CD4-positive, alpha-beta T cell treated with Interleukin-4 for 1 hour (primary cell): Measurements from ENCODE around the gene PNPLA7.
"Not testable (repeated sequence)": the region's sequence is repeated elsewhere in the genome, so short reads cannot be mapped to it uniquely, and the experiment has no call there.

Experiments
- DNase-seq, 2 donors: peaks; one replicate each; pipeline ENCODE4 v3.0.0-alpha.2; 2020 to 2022

Gene PNPLA7

DNA sequence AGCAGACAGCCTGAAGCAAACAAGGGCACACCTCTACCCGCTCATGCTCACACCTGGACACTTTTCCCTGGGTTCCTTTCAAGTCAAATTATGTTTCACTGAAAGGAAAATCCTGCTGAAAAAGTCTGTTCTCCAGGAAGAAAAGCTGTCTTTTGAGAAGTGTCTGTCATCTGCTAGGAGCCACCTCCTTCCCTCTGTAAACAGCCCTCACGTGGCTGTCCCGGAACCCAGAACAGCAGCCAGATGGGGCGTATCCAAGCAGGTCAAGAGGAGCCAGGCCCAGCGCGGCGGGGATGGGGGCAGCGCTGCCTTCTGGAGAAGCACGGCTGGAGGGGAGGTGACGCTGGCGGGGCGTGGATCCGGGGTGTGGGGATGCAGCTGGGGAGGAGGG, at the start of gene PNPLA7:
Gene PNPLA7 (minus strand): TSS at position 172 of the 391 bp plus-strand sequence. CDS start 205 bp downstream, outside the sequence.
- peak; percentile 54 to 63 for DNase-seq

GRCh38 chr9:137598943-137599342, 48.7 kb upstream of the PNPLA7 start:
- DNase-seq, result no peak

GRCh38 chr9:137596577-137596976, 46.4 kb upstream of the PNPLA7 start:
- not testable (repeated sequence) for DNase-seq

GRCh38 chr9:137593176-137593575, 43.0 kb upstream of the PNPLA7 start:
- DNase-seq, result no peak

- DNase-seq, result no peak
Measured at GRCh38 chr9:137592767-137593166, 42.6 kb upstream of the PNPLA7 start.

GRCh38 chr9:137590469-137591383, 40.5 kb upstream of the PNPLA7 start, which contains the start of gene ZMYND19:
Gene ZMYND19 (minus strand): TSS chr9:137590512. CDS start chr9:137590263, 249 bp downstream.
- DNase-seq, result peak; percentile 88 to 90

- DNase-seq, result no peak
Measured at GRCh38 chr9:137590123-137590468, 39.9 kb upstream of the PNPLA7 start.

GRCh38 chr9:137589441-137590122, 39.4 kb upstream of the PNPLA7 start:
- no peak for DNase-seq

GRCh38 chr9:137588891-137589290, 38.7 kb upstream of the PNPLA7 start:
- no peak for DNase-seq

DNA sequence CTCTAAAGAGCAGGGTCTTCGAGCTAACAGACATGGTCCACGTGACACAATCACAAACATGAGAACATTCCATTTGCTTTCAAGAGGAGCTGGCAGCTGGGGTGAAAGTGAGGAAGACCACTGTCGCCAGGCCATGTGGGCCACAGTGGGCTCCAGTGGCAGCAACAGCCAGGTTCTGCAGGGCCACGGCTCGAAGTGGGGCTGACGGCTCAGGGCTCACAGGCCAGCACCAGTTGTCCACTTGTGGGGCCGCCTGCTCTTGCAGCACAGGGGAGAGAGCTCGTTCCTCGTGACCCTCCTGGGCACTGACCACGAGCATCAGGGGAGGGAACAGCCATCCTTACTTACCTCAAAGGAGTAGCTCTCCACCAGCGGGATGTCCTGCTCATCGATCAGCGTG, 38.1 kb upstream of the PNPLA7 start:
- no peak for DNase-seq

DNA sequence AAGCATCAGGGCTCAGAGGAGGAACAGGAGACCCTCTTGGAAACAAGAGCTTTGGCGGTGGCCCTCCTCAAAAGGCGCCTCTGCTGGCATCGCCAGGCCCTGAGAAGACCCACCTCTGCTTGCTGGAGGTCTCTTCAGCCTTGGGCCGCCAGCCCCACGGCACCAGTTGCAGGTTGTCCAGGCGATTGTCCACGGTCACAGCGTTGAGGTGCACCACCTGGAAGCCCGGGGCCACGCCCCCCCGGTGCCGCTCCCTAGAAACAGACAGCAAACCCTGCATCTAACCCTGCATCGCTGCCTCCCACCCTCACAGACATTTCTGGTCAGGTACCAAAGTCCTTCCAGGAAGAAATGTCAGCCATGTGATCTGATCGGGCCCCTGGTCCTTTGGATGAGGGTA, 36.7 kb upstream of the PNPLA7 start:
- no peak for DNase-seq

DNA sequence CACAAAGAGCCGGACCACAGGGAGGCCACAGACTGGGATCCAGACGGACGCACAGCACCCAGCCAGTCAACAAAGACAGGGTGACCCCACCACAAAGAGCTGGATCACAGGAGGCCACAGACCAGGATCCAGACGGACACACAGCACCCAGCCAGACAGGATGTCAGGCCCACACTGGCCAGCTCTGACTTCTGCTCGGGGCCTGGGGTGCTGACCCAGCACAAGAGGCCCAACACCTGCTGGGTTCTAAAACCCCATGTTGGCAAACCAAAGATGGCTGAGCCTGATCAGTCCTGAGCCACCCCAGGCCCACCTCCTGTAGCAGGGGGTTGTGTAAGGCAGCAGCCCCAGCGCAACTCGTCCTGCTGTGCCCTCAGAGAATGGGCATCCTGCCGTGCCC, 33.8 kb upstream of the PNPLA7 start:
- no peak for DNase-seq

- DNase-seq, result no peak
Measured at GRCh38 chr9:137583347-137583746, 33.1 kb upstream of the PNPLA7 start.

DNA sequence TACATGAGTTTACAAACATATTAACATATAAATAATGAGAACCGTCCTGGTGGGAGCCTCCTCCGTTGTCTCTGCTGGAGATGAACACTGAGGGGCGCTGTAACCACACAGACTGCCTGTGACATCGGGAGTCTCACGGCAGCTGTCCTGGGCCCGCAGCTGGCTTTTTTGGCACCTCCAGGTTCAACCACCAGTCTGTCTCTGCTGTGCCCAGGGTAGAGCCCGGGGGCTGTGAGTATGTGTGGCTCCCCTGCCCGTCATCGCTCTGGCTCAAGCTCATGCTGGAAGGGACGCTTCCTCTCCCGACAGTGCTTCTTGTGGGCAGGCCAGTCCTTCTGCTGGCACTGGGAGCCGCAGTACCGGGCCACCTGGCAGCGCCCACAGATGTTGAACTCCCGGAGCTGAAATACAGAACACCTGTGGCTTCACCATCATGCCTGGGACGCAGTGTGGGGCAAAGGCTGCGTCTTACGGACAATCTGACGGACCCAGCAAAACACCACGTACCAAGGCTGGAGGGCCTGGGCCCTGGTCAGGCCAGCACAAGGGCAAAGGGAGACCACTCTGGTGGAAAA, 32.2 kb upstream of the PNPLA7 start:
- peak in 1 of 2 donors; percentile 24 for DNase-seq

GRCh38 chr9:137581361-137582285, 31.4 kb upstream of the PNPLA7 start:
- DNase-seq, result no peak

- no peak for DNase-seq
Measured at GRCh38 chr9:137580954-137581322, 30.7 kb upstream of the PNPLA7 start.

- DNase-seq, result no peak
Measured at GRCh38 chr9:137580209-137580953, 30.2 kb upstream of the PNPLA7 start.

GRCh38 chr9:137579259-137579604, 29.0 kb upstream of the PNPLA7 start:
- no peak for DNase-seq

DNA sequence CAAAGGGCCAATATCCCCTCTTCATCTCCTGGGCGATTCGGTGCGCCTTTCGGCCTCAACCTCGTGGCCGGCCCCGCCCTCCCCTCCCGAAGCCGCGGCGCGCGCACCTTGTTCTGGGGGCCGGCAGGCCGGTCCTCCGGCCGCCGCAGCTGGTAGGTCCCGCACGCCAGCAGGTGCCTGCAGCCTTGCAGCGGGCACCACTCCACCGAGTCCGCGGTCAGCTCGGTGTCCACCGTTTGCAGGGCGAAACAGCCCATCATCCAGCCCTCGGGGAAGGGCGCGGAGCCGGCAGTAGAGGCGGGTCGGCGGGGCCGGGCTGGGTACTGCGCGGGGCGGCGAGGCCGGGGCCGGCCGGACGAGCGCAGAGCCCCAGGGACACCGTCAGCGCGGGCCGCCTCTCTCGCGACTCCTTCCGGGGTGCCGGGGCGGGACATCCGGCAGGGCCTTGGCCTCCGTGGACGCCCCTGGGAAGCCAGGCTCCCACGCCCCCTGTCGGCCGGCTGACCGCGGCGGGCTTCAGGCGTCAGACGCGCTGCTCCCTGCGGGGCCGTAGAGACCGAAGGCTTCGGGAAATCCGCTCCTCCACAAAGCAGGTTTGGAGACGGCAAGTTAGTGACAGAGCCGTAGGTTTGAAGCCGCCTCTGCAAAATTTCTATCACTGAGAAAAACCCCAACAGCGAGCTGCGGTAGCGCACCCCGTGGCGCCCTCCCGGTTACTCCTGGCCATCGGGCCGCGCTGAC, 28.5 kb upstream of the PNPLA7 start, which contains the start of gene DPH7:
Gene DPH7 (minus strand): TSS at position 408 of the 741 bp plus-strand sequence. CDS start 148 bp downstream, at position 260.
- DNase-seq, result peak; percentile 92 to 93

- DNase-seq, result peak in 1 of 2 donors; percentile 6
Measured at GRCh38 chr9:137575716-137576411, 25.7 kb upstream of the PNPLA7 start.
